NCI-H2171 (cell line): Measurements from ENCODE around the gene GABRB1.

Experiments
- DNase-seq: peaks from one replicate; lab custom pipeline; 2025; lab: John Stamatoyannopoulos, UW

Gene GABRB1

GRCh38 chr4:47210828-47211227 lies 179.5 kb downstream of the GABRB1 start:
- no peak for DNase-seq

- DNase-seq: no peak
Observed at GRCh38 chr4:47213106-47213505, 181.7 kb downstream of the GABRB1 start.

GRCh38 chr4:47213539-47213938 lies 182.2 kb downstream of the GABRB1 start:
- no peak for DNase-seq

GRCh38 chr4:47213971-47214370 lies 182.6 kb downstream of the GABRB1 start:
- DNase-seq: no peak

GRCh38 chr4:47215759-47216158 lies 184.4 kb downstream of the GABRB1 start:
- no peak for DNase-seq

GRCh38 chr4:47217291-47217690 lies 185.9 kb downstream of the GABRB1 start:
- no peak for DNase-seq

GRCh38 chr4:47217884-47218283 lies 186.5 kb downstream of the GABRB1 start:
- no peak for DNase-seq

GRCh38 chr4:47218631-47219030 lies 187.3 kb downstream of the GABRB1 start:
- DNase-seq: no peak

GRCh38 chr4:47219586-47219985 lies 188.2 kb downstream of the GABRB1 start:
- DNase-seq: no peak

GRCh38 chr4:47221721-47222120 lies 190.4 kb downstream of the GABRB1 start:
- no peak for DNase-seq

GRCh38 chr4:47222276-47222675 lies 190.9 kb downstream of the GABRB1 start:
- no peak for DNase-seq

- DNase-seq: no peak
Observed at GRCh38 chr4:47224361-47224760, 193.0 kb downstream of the GABRB1 start.

GRCh38 chr4:47235721-47236120 lies 204.4 kb downstream of the GABRB1 start:
- DNase-seq: no peak

GRCh38 chr4:47238667-47239066 lies 207.3 kb downstream of the GABRB1 start:
- no peak for DNase-seq

GRCh38 chr4:47239649-47240048 lies 208.3 kb downstream of the GABRB1 start:
- DNase-seq: no peak

- no peak for DNase-seq
Observed at GRCh38 chr4:47251348-47252135, 220.2 kb downstream of the GABRB1 start.

- DNase-seq: no peak
Observed at GRCh38 chr4:47263721-47264120, 232.4 kb downstream of the GABRB1 start.

- DNase-seq: no peak
Observed at GRCh38 chr4:47270201-47270888, 239.0 kb downstream of the GABRB1 start.

- DNase-seq: peak; percentile 10
Observed at GRCh38 chr4:47271291-47271690, 239.9 kb downstream of the GABRB1 start.

GRCh38 chr4:47274901-47275300 lies 243.5 kb downstream of the GABRB1 start:
- no peak for DNase-seq

GRCh38 chr4:47275595-47275994 lies 244.2 kb downstream of the GABRB1 start:
- no peak for DNase-seq

GRCh38 chr4:47278631-47279030 lies 247.3 kb downstream of the GABRB1 start:
- DNase-seq: peak; percentile 61

GRCh38 chr4:47287735-47288134 lies 256.4 kb downstream of the GABRB1 start:
- no peak for DNase-seq

GRCh38 chr4:47289805-47290204 lies 258.4 kb downstream of the GABRB1 start:
- no peak for DNase-seq
